ENCODE results near the gene MAP3K21. TPM values are rescaled to one million over a fixed set of nuclear protein-coding genes. Genes with fewer than 3 reads are reported as not detected.

MAP3K21 gene
- polyA plus RNA-seq, 4 donors = 2.6 to 33.8 (median 27.5) TPM

- DNase-seq (ENCODE audit: low read depth in 4 of 4, low spot score in 3 of 4) = no peak
Observed at GRCh38 chr1:233357595-233358397, 30.3 kb downstream of the MAP3K21 start.

GRCh38 chr1:233359431-233359830, 31.9 kb downstream of the MAP3K21 start:
- DNase-seq (ENCODE audit: low read depth in 4 of 4, low spot score in 3 of 4) = peak in 3 of 4 donors; percentile 35 to 59 (median 48)

- no peak for DNase-seq (ENCODE audit: low read depth in 4 of 4, low spot score in 3 of 4)
Observed at GRCh38 chr1:233359905-233360304, 32.4 kb downstream of the MAP3K21 start.

GRCh38 chr1:233360525-233361102, 33.1 kb downstream of the MAP3K21 start:
- no peak for DNase-seq (ENCODE audit: low read depth in 4 of 4, low spot score in 3 of 4)

- DNase-seq (ENCODE audit: low read depth in 4 of 4, low spot score in 3 of 4) = no peak
Observed at GRCh38 chr1:233361876-233362275, 34.4 kb downstream of the MAP3K21 start.

- no peak for DNase-seq (ENCODE audit: low read depth in 4 of 4, low spot score in 3 of 4)
Observed at GRCh38 chr1:233362743-233363142, 35.2 kb downstream of the MAP3K21 start.

GRCh38 chr1:233364026-233364425, 36.5 kb downstream of the MAP3K21 start:
- DNase-seq (ENCODE audit: low read depth in 4 of 4, low spot score in 3 of 4) = no peak

- DNase-seq (ENCODE audit: low read depth in 4 of 4, low spot score in 3 of 4) = no peak
Observed at GRCh38 chr1:233364695-233365539, 37.4 kb downstream of the MAP3K21 start.

- no peak for DNase-seq (ENCODE audit: low read depth in 4 of 4, low spot score in 3 of 4)
Observed at GRCh38 chr1:233366575-233366974, 39.1 kb downstream of the MAP3K21 start.

GRCh38 chr1:233367057-233367803, 39.7 kb downstream of the MAP3K21 start:
- DNase-seq (ENCODE audit: low read depth in 4 of 4, low spot score in 3 of 4) = no peak

- no peak for DNase-seq (ENCODE audit: low read depth in 4 of 4, low spot score in 3 of 4)
Observed at GRCh38 chr1:233368106-233368788, 40.7 kb downstream of the MAP3K21 start.

GRCh38 chr1:233368789-233369130, 41.2 kb downstream of the MAP3K21 start:
- no peak for DNase-seq (ENCODE audit: low read depth in 4 of 4, low spot score in 3 of 4)

GRCh38 chr1:233372218-233373120, 44.9 kb downstream of the MAP3K21 start:
- DNase-seq (ENCODE audit: low read depth in 4 of 4, low spot score in 3 of 4) = no peak

- no peak for DNase-seq (ENCODE audit: low read depth in 4 of 4, low spot score in 3 of 4)
Observed at GRCh38 chr1:233373226-233373625, 45.7 kb downstream of the MAP3K21 start.

GRCh38 chr1:233375653-233376052, 48.1 kb downstream of the MAP3K21 start:
- no peak for DNase-seq (ENCODE audit: low read depth in 4 of 4, low spot score in 3 of 4)

- no peak for DNase-seq (ENCODE audit: low read depth in 4 of 4, low spot score in 3 of 4)
Observed at GRCh38 chr1:233376382-233377110, 49.0 kb downstream of the MAP3K21 start.

GRCh38 chr1:233379869-233380438, 52.4 kb downstream of the MAP3K21 start:
- DNase-seq (ENCODE audit: low read depth in 4 of 4, low spot score in 3 of 4) = no peak

GRCh38 chr1:233381806-233382205, 54.3 kb downstream of the MAP3K21 start:
- DNase-seq (ENCODE audit: low read depth in 4 of 4, low spot score in 3 of 4) = no peak
